Aorta (tissue), 5 donors: ENCODE results near the gene UNC13C. TPM values are rescaled to one million over a fixed set of nuclear protein-coding genes. Genes with fewer than 3 reads are reported as not detected.

Experiments used
- ATAC-seq: fragments of 200-7000 bp; cut with Tn5 transposase; one replicate; pipeline ENCODE4 v1.9.1; 2022; ENCODE audit warnings: moderate library complexity; ENCODE audit not compliant: low FRiP score
- DNase-seq, 2 donors: peaks; one replicate each; pipeline ENCODE4 v3.0.0-alpha.2; 2020
- H3K27ac ChIP-seq, 2 donors: one replicate each; pipeline ENCODE4 v1.5.1; 2013; ENCODE audit warnings: low read length in 2 of 2, mild to moderate bottlenecking in 2 of 2, moderate library complexity in 2 of 2, control low read depth in 1 of 2, inconsistent platforms in 1 of 2, low read depth in 1 of 2
- H3K27me3 ChIP-seq, 2 donors: one replicate each; pipeline ENCODE4 v1.6.1; 2013; ENCODE audit warnings: control low read depth in 1 of 2, low read length in 1 of 2, mild to moderate bottlenecking in 1 of 2, moderate library complexity in 1 of 2; ENCODE audit not compliant: insufficient read depth in 2 of 2, control insufficient read depth in 1 of 2
- H3K36me3 ChIP-seq, 2 donors: one replicate each; pipeline ENCODE4 v1.6.1; 2013; ENCODE audit warnings: control low read depth in 1 of 2, low read length in 1 of 2, mild to moderate bottlenecking in 1 of 2; ENCODE audit not compliant: insufficient read depth in 2 of 2, control insufficient read depth in 1 of 2
- H3K4me1 ChIP-seq, 2 donors: one replicate each; pipeline ENCODE4 v1.6.1; 2013; ENCODE audit warnings: low read length in 2 of 2, control low read depth in 1 of 2, mild to moderate bottlenecking in 1 of 2, moderate library complexity in 1 of 2; ENCODE audit not compliant: insufficient read depth in 2 of 2, control insufficient read depth in 1 of 2
- H3K4me3 ChIP-seq, 2 donors: one replicate each; pipeline ENCODE4 v1.5.1; 2013; ENCODE audit warnings: low read length in 2 of 2, control low read depth in 1 of 2, mild to moderate bottlenecking in 1 of 2
- H3K9me3 ChIP-seq: one replicate; pipeline ENCODE4 v1.6.1; 2013; ENCODE audit warnings: mild to moderate bottlenecking, low read length; ENCODE audit not compliant: control insufficient read depth
- WGBS, 2 donors: extraction: QIAGEN DNeasy Blood & Tissue Kit; methylation state at CpG; one replicate each; pipeline ENCODE4 v1.1.7; 2013; 5-methylcytosine and 5-hydroxymethylcytosine counted together
- intact Hi-C, 2 donors: fragments of 100-400 bp; cut with DNase I; formaldehyde crosslinking; loops; one replicate each; pipeline versions ENCODE4 v1.14.2 to v1.15.0; 2022
- polyA plus RNA-seq, 2 donors: library from polyadenylated mRNA; stranded (reverse); fragments of 200-250 nt; gene quantifications; one replicate each; pipeline ENCODE4 v1.2.3, GENCODE V29; 2013
- total RNA-seq, 2 donors: library from RNA; stranded (reverse); fragmentation: NEBNext Ultra II Directional; extraction: Animal tissue kit (Norgen Biotek cat#: 25700); gene quantifications; one replicate each; pipeline ENCODE4 v1.2.1, GENCODE V29; 2021
- donor health status: healthy with polysubstance abuse.
- donor health status: Bipolar disorder and iron deficiency.
- donor health status: DM: no; HTN: no; CAD: no.
- donor health status: DM: no; HTN: no; CAD: no.
- donor health status: DM: yes; HTN: yes; CAD: no.

Gene UNC13C
- total and polyA plus RNA-seq, 4 donors, result under 0.01 to 2.8 (median 1.1) TPM

DNA sequence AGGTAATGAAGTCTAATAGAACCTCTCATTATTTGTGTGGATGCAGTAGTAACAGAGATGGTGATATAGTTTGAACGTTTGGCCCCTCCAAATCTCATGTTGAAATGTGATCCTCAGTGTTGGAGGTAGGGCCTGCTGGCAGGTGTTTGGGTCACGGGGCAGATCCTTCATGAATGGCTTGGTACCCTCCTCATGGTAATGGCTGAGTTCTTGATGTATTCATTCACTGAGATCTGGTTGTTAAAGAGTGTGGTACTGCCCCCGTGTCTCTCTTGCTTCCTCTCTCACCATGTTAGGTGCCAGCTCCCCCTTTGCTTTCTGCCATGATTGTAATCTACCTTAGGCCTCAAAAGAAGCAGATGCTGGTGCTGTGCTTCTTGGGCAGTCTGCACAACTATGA is 606.8 kb downstream of the UNC13C start:
- intact Hi-C loops, result no loop called here
- 82 to 85% methylated on average over 3 of the region's 3 CpGs for WGBS, 2 donors
- Histone ChIP-seq H3K4me3 (no peak overlapping the region), H3K4me1 (no peaks in the 10 kb centered on the region), H3K36me3 (no peaks in the 10 kb centered on the region), H3K27ac (no peak overlapping the region), H3K27me3 (no peaks in the 10 kb centered on the region), H3K9me3 (no peaks in the 10 kb centered on the region)
- no peak for ATAC-seq
- no peak for DNase-seq

DNA sequence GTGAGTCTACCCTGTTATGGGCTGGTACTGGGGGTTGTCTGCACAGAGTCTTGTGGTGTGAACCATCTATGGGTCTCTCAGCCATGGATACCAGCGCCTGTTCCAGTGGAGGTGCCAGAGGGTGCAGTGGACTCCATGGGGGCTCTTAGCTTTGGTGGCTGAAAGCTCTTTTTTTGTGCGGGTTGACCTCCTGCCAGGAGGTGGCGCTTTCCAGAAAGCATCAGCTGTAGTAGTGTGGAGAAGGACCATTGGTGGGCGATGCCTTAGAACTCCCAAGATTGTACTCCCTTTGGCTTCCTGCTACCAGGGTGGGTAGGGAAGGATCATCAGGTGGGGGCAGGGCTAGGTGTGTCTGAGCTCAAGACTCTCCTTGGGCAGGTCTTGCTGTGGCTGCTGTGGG is 615.9 kb downstream of the UNC13C start:
- Histone ChIP-seq H3K36me3 (no peaks in the 10 kb centered on the region), H3K9me3 (no peaks in the 10 kb centered on the region), H3K4me1 (no peaks in the 10 kb centered on the region), H3K4me3 (no peak overlapping the region), H3K27ac (no peak overlapping the region), H3K27me3 (no peaks in the 10 kb centered on the region)
- ATAC-seq (no peak), DNase-seq (no peak)
- intact Hi-C loops, result no loop called here
- WGBS, 2 donors, result 93 to 97% methylated on average over 4 of the region's 4 CpGs

GRCh38 chr15:54599386-54599785 is 621.1 kb downstream of the UNC13C start:
- no peaks in the 10 kb centered on the region for H3K9me3 ChIP-seq
- WGBS, 2 donors, result 44 to 51% methylated on average over 3 of the region's 3 CpGs
- DNase-seq (no peak), ATAC-seq (no peak)
- no peaks in the 10 kb centered on the region for H3K27me3 ChIP-seq
- H3K4me1 ChIP-seq, result no peaks in the 10 kb centered on the region
- intact Hi-C loops, result no loop called here
- H3K36me3 ChIP-seq, result no peaks in the 10 kb centered on the region
- H3K4me3 ChIP-seq, result no peak overlapping the region
- no peak overlapping the region for H3K27ac ChIP-seq

- Histone ChIP-seq H3K36me3 (no peaks in the 10 kb centered on the region), H3K4me3 (no peak overlapping the region), H3K4me1 (no peaks in the 10 kb centered on the region), H3K9me3 (no peaks in the 10 kb centered on the region), H3K27ac (no peak overlapping the region), H3K27me3 (no peaks in the 10 kb centered on the region)
- DNase-seq (no peak), ATAC-seq (no peak)
- intact Hi-C loops, result no loop called here
- 86 to 90% methylated on average over 2 of the region's 2 CpGs for WGBS, 2 donors
Measured at GRCh38 chr15:54605043-54605442, 626.8 kb downstream of the UNC13C start.

- no peak overlapping the region for H3K4me3 ChIP-seq
- 96 to 99% methylated on average over 4 of the region's 4 CpGs for WGBS, 2 donors
Measured at GRCh38 chr15:54605556-54605955, 627.3 kb downstream of the UNC13C start.

GRCh38 chr15:54608876-54609835 is 630.9 kb downstream of the UNC13C start:
- intact Hi-C loops, result no loop called here
- no peak for DNase-seq
- Histone ChIP-seq H3K27ac (no peak overlapping the region), H3K27me3 (no peaks in the 10 kb centered on the region), H3K9me3 (no peaks in the 10 kb centered on the region), H3K4me1 (no peaks in the 10 kb centered on the region), H3K36me3 (no peaks in the 10 kb centered on the region), H3K4me3 (no peak overlapping the region)
- ATAC-seq, result no peak
- WGBS, 2 donors, result 95% methylated on average over 1 of the region's 1 CpG

More at GRCh38 chr15:54605556-54605955, 627.3 kb downstream of the UNC13C start:
- ATAC-seq, result no peak
- no peak overlapping the region for H3K27ac ChIP-seq
- H3K9me3 ChIP-seq, result no peaks in the 10 kb centered on the region
- no peaks in the 10 kb centered on the region for H3K27me3 ChIP-seq
- no peaks in the 10 kb centered on the region for H3K4me1 ChIP-seq
- intact Hi-C loops, result no loop called here
- DNase-seq, result no peak
- no peaks in the 10 kb centered on the region for H3K36me3 ChIP-seq

GRCh38 chr15:54618120-54618519 is 639.9 kb downstream of the UNC13C start:
- H3K27me3 ChIP-seq, result no peaks in the 10 kb centered on the region
- no peak overlapping the region for H3K27ac ChIP-seq
- no peak overlapping the region for H3K4me3 ChIP-seq
- ATAC-seq, result no peak
- intact Hi-C loops, result no loop called here
- no peak for DNase-seq
- H3K36me3 ChIP-seq, result no peaks in the 10 kb centered on the region
- H3K9me3 ChIP-seq, result no peaks in the 10 kb centered on the region
- 88 to 89% methylated on average over 2 of the region's 2 CpGs for WGBS, 2 donors
- no peaks in the 10 kb centered on the region for H3K4me1 ChIP-seq

- no peak for DNase-seq
- intact Hi-C loops, result no loop called here
- Histone ChIP-seq H3K9me3 (no peaks in the 10 kb centered on the region), H3K4me3 (no peak overlapping the region), H3K4me1 (no peaks in the 10 kb centered on the region), H3K36me3 (no peaks in the 10 kb centered on the region), H3K27ac (no peak overlapping the region), H3K27me3 (no peaks in the 10 kb centered on the region)
- 93 to 97% methylated on average over 3 of the region's 3 CpGs for WGBS, 2 donors
- no peak for ATAC-seq
Measured at GRCh38 chr15:54619180-54619579, 640.9 kb downstream of the UNC13C start.

GRCh38 chr15:54620916-54621315 is 642.7 kb downstream of the UNC13C start:
- H3K9me3 ChIP-seq, result no peaks in the 10 kb centered on the region
- no peak for ATAC-seq
- H3K4me1 ChIP-seq, result no peaks in the 10 kb centered on the region
- intact Hi-C loops, result no loop called here
- WGBS, 2 donors, result 92 to 99% methylated on average over 3 of the region's 3 CpGs
- no peak overlapping the region for H3K27ac ChIP-seq
- H3K4me3 ChIP-seq, result no peak overlapping the region
- H3K27me3 ChIP-seq, result no peaks in the 10 kb centered on the region
- no peak for DNase-seq
- peaks cover 0 to 3% of the 10 kb centered on the region in 2 donors for H3K36me3 ChIP-seq
